Esophagus muscularis mucosa (tissue), 4 donors: ENCODE measurements around the gene B4GALNT1. TPM values are rescaled to one million over a fixed set of nuclear protein-coding genes. Genes with fewer than 3 reads are reported as not detected.
A peak's percentile ranks its signal among the peaks of the same experiment; 100 is the strongest.
"Not testable (repeated sequence)": the region's sequence is repeated elsewhere in the genome, so short reads cannot be mapped to it uniquely, and the experiment has no call there.

Source experiments
- DNase-seq: peaks from one replicate; pipeline ENCODE4 v3.0.0-alpha.2; 2017; ENCODE audit errors: extremely low spot score
- H3K27ac ChIP-seq, 4 donors: fragments of 200-600 bp; sonication (generic); replicated peaks in 1 of 4; 1 replicate in 3 of 4; 2 replicates in 1 of 4; pipeline ENCODE4 v1.5.1; 2016 to 2019; ENCODE audit warnings: mild to moderate bottlenecking in 1 of 4
- H3K27me3 ChIP-seq, 4 donors: fragments of 200-600 bp; sonication (generic); one replicate each; pipeline versions ENCODE4 v1.5.1 to v1.6.0; 2016 to 2019
- H3K36me3 ChIP-seq, 4 donors: fragments of 200-600 bp; sonication (generic); one replicate each; pipeline ENCODE4 v1.5.1; 2016 to 2019
- H3K4me1 ChIP-seq, 4 donors: fragments of 200-600 bp; sonication (generic); one replicate each; pipeline ENCODE4 v1.5.1; 2016 to 2019
- H3K4me3 ChIP-seq, 4 donors: fragments of 200-600 bp; sonication (generic); 1 replicate in 2 of 4; 2 replicates in 2 of 4; pipeline ENCODE4 v1.5.1; 2016 to 2019; ENCODE audit warnings: mild to moderate bottlenecking in 4 of 4, moderate library complexity in 1 of 4
- H3K9me3 ChIP-seq, 4 donors: fragments of 200-600 bp; sonication (generic); 1 replicate in 3 of 4; 2 replicates in 1 of 4; pipeline ENCODE4 v1.5.1; 2016 to 2019
- EP300 ChIP-seq: sonication (generic); formaldehyde crosslinking; IDR thresholded peaks from one replicate; pipeline ENCODE4 v1.6.1; 2017; ENCODE audit warnings: antibody characterized with exemption
- POLR2A ChIP-seq: fragments of 450-650 bp; IDR thresholded peaks from one replicate; pipeline ENCODE4 v1.6.1; 2017; ENCODE audit warnings: antibody characterized with exemption, moderate library complexity, mild to moderate bottlenecking, low read depth
- POLR2AphosphoS5 ChIP-seq, 2 donors: sonication (generic); formaldehyde crosslinking; IDR thresholded peaks; one replicate each; pipeline ENCODE4 v1.6.1; 2017; ENCODE audit warnings: antibody characterized with exemption in 2 of 2
- WGBS: methylation state at CpG from one replicate; pipeline ENCODE4 v1.1.5; 2018; 5-methylcytosine and 5-hydroxymethylcytosine counted together
- intact Hi-C: fragments of 100-400 bp; cut with DNase I; formaldehyde crosslinking; loops from one replicate; pipeline ENCODE4 v1.15.1; 2023
- total RNA-seq, 4 donors: library from RNA; depleted of rRNA; stranded (reverse); fragments of >200 nt; gene quantifications; one replicate each; pipeline versions ENCODE4 v1.1.0 to v1.2.1, GENCODE V29; 2016
- TF ChIP-seq, protein P1 (sequence below), 3 experiments: fragments of 200-600 bp in 2 of 3; fragments of 450-650 bp in 1 of 3; sonication (generic) in 2 of 3; IDR thresholded peaks; one replicate each; pipeline ENCODE4 v1.5.1; 2017 to 2019; ENCODE audit warnings: antibody characterized with exemption in 3 of 3, mild to moderate bottlenecking in 2 of 3, moderate library complexity in 1 of 3

The B4GALNT1 gene
- total RNA-seq, 4 donors from 2014 or later = 2.8 to 10.9 (median 7.3) TPM

DNA sequence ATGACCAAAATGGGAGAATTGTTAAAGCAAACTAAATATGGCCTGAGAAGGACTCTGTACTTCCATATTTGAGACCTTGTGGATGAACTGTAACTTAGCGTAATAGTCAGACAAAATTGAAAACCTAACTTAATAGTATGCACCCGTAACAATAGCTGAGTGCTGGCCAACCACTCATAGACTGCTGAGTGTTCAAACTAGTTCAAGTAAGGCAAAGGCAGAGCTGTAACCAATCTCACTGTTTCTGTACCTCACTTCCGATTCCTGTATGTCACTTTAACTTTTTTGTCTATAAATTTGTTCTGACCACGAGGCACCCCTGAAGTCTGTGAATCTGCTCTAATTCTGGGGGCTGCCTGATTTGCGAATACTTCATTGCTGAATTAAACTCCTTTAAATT is 33.9 kb upstream of the B4GALNT1 start:
- H3K4me1 ChIP-seq = no peaks in the 10 kb centered on the region
- TF ChIP-seq, protein P1, sequence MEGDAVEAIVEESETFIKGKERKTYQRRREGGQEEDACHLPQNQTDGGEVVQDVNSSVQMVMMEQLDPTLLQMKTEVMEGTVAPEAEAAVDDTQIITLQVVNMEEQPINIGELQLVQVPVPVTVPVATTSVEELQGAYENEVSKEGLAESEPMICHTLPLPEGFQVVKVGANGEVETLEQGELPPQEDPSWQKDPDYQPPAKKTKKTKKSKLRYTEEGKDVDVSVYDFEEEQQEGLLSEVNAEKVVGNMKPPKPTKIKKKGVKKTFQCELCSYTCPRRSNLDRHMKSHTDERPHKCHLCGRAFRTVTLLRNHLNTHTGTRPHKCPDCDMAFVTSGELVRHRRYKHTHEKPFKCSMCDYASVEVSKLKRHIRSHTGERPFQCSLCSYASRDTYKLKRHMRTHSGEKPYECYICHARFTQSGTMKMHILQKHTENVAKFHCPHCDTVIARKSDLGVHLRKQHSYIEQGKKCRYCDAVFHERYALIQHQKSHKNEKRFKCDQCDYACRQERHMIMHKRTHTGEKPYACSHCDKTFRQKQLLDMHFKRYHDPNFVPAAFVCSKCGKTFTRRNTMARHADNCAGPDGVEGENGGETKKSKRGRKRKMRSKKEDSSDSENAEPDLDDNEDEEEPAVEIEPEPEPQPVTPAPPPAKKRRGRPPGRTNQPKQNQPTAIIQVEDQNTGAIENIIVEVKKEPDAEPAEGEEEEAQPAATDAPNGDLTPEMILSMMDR (IDR thresholded peaks at IDR 0.05) = no peak
- TF ChIP-seq EP300 (no peak), POLR2A (no peak), POLR2AphosphoS5 (IDR thresholded peaks at IDR 0.05) (no peak)
- no peaks in the 10 kb centered on the region for H3K36me3 ChIP-seq
- H3K4me3 ChIP-seq = no peak overlapping the region
- no peak overlapping the region for H3K27ac ChIP-seq
- H3K27me3 ChIP-seq = peaks cover 0 to 10% (median 0%) of the 10 kb centered on the region in 4 donors
- DNase-seq = no peak
- no peaks in the 10 kb centered on the region for H3K9me3 ChIP-seq
- WGBS = 74% methylated on average over 5 of the region's 5 CpGs
- intact Hi-C loops = no loop called here

DNA sequence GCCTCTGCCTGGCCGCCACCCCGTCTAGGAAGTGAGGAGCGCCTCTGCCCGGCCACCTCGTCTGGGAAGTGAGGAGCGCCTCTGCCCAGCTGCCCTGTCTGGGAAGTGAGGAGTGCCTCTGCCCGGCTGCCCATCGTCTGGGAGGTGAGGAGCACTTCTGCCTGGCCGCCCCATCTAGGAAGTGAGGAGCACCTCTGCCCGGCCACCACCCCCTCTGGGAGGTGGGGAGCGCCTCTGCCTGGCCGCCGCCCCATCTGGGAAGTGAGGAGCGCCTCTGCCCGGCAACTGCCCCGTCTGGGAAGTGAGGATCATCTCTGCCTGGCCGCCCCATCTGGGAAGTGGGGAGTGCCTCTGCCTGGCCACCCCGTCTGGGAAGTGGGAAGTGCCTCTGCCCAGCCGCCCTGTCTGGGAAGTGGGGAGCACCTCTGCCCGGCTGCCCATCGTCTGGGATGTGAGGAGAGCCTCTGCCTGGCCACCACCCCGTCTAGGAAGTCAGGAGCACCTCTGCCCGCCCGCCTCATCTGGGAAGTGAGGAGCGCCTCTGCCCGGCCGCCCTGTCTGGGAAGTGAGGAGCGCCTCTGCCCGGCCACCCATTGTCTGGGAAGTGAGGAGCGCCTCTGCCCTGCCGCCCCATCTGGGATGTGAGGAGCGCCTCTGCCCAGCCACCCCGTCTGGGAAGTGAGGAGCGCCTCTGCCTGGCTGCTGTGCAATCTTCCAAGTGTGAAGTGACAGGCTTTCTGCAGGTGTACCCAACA is 32.2 kb upstream of the B4GALNT1 start:
- no CpG with 5 or more reads among the region's 34 CpGs for WGBS
- H3K4me1 ChIP-seq, H3K36me3 ChIP-seq, H3K27ac ChIP-seq, H3K9me3 ChIP-seq, DNase-seq, intact Hi-C loops, H3K27me3 ChIP-seq, H3K4me3 ChIP-seq: not testable (repeated sequence)

DNA sequence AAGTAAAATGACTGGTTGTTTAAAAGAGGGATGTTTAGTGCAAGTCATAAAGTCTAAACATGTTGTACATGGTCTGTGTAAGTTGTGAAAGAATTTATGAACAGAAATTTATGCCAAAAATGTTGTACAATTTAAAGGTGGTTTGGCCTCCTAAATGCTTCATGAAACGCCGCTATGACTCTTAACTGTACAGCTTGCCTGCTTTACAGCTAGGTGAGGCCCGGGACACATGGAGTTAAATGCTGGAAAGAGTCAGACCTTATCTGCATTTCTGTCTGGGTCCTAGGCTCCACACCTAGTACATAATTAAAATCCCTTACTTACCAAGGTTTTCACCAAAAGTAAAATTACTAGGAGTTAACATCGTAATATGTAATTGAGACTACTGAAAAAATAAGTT is 28.4 kb upstream of the B4GALNT1 start:
- Histone ChIP-seq H3K4me3 (no peak overlapping the region), H3K9me3 (no peaks in the 10 kb centered on the region), H3K36me3 (no peaks in the 10 kb centered on the region), H3K27ac (no peak overlapping the region), H3K4me1 (peaks cover 0 to 10% (median 4%) of the 10 kb centered on the region in 4 donors), H3K27me3 (no peaks in the 10 kb centered on the region)
- WGBS = 89% methylated on average over 4 of the region's 4 CpGs
- TF ChIP-seq POLR2AphosphoS5 (IDR thresholded peaks at IDR 0.05) = no peak
- no peak for TF ChIP-seq POLR2A
- TF ChIP-seq, protein P1 (IDR thresholded peaks at IDR 0.05) = no peak
- no peak for TF ChIP-seq EP300
- intact Hi-C loops = no loop called here
- no peak for DNase-seq

DNA sequence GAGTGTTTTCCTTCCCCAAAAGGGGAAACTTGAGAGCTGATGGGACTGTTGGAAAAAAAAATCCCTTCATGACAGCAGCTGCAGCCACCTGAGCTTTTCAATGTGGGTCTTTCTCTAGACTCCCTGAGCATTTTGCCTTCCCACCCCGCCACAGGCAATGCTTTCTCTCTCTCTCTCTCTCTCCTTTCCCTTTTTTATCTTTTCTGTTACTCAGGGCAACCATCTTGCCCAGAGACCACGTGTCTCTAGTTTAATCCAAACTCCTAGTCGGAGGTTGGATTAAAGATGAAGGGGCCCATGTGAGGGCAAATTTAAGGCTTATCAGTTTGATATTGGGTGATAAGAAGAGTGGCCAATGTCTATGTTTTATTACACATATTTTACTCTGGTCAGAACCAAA is 25.9 kb upstream of the B4GALNT1 start:
- TF ChIP-seq POLR2AphosphoS5 (IDR thresholded peaks at IDR 0.05) = no peak
- TF ChIP-seq, protein P1 (IDR thresholded peaks at IDR 0.05) = no peak
- no peak for TF ChIP-seq POLR2A
- no peak for TF ChIP-seq EP300
- DNase-seq = no peak
- intact Hi-C loops = no loop called here

DNA sequence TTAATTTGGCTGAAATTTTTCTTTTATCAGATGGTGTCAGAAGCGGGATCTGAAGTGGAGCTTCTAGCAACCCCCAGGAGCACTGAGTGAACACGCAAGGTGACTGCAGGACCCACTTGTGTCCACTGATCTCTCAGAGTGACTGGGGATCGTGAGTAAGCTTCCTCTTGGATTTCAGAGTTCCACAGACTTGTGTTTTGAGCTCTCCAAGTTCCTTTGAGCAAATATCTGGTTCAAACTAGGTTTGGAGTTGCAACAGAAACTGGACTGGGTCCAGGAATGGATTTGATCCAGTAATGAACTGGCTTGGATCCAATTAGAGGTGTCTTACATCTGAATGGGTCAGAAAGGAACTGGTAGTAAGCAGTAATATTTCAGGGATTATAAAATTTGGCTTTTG is 24.7 kb upstream of the B4GALNT1 start:
- TF ChIP-seq, protein P1 (IDR thresholded peaks at IDR 0.05) = peak in 1 of 3 experiments; percentile 4
- no peak for TF ChIP-seq EP300
- TF ChIP-seq POLR2A = no peak
- TF ChIP-seq POLR2AphosphoS5 (IDR thresholded peaks at IDR 0.05) = peak; percentile 11 to 36
- DNase-seq = no peak
- 50% methylated on average over 3 of the region's 3 CpGs for WGBS
- Histone ChIP-seq H3K4me1 (peaks cover 0 to 10% (median 4%) of the 10 kb centered on the region in 4 donors), H3K27me3 (peaks cover 0 to 4% (median 0%) of the 10 kb centered on the region in 4 donors), H3K36me3 (no peaks in the 10 kb centered on the region), H3K27ac (no peak overlapping the region), H3K4me3 (no peak overlapping the region), H3K9me3 (no peaks in the 10 kb centered on the region)
- intact Hi-C loops = no loop called here

More for the DNA sequence above, 25.9 kb upstream of the B4GALNT1 start:
- no peaks in the 10 kb centered on the region for H3K36me3 ChIP-seq
- H3K27ac ChIP-seq = no peak overlapping the region
- 57% methylated on average over 3 of the region's 3 CpGs for WGBS
- peaks cover 0 to 10% (median 4%) of the 10 kb centered on the region in 4 donors for H3K4me1 ChIP-seq
- peaks cover 0 to 4% (median 0%) of the 10 kb centered on the region in 4 donors for H3K27me3 ChIP-seq
- no peaks in the 10 kb centered on the region for H3K9me3 ChIP-seq
- H3K4me3 ChIP-seq = no peak overlapping the region

DNA sequence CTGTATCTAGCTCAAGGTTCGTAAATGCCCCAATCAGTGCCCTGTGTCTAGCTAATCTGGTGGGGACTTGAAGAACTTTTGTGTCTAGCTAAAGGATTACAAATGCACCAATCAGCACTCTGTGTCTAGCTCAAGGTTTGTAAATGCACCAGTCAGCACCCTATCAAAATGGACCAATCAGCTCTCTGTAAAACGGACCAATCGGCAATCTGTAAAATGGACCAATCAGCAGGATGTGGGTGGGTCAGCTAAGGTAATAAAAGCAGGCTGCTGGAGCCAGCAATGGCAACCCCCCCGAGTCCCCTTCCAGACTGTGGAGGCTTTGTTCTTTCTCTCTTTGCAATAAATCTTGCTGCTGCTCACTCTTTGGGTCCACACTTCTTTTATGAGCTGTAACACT is 23.4 kb upstream of the B4GALNT1 start:
- H3K4me3 ChIP-seq, H3K9me3 ChIP-seq, H3K4me1 ChIP-seq, H3K36me3 ChIP-seq, intact Hi-C loops, DNase-seq, H3K27me3 ChIP-seq, H3K27ac ChIP-seq: not testable (repeated sequence)
- 20% methylated on average over 1 of the region's 4 CpGs for WGBS
